OCI-LY3 (cell line): ENCODE results near the gene CCT2.

Experiments
- H2AFZ ChIP-seq: fragments of 200-600, 300-600 bp; shearing (Covaris generic); 2 replicates; pipeline ENCODE4 v1.6.0; 2014; ENCODE audit warnings: antibody characterized with exemption, low read depth, low read length
- H3K27ac ChIP-seq: fragments of 200-600, 300-600 bp; sonication (generic); 2 replicates; pipeline ENCODE4 v1.5.1; 2014; ENCODE audit warnings: mild to moderate bottlenecking, low read length, moderate library complexity, mixed read lengths
- H3K27me3 ChIP-seq: fragments of 200-600, 300-600 bp; sonication (generic); 2 replicates; pipeline ENCODE4 v1.6.1; 2014; ENCODE audit warnings: low read depth, low read length, mixed read lengths
- H3K36me3 ChIP-seq: fragments of 200-600, 300-600 bp; sonication (generic); replicated peaks from 2 replicates; pipeline ENCODE3; 2014; ENCODE audit warnings: low read depth, low read length, mixed read lengths
- H3K4me1 ChIP-seq: fragments of 300-600, 200-600 bp; sonication (generic); 2 replicates; pipeline ENCODE4 v1.6.1; 2014; ENCODE audit warnings: low read length, mixed read lengths
- H3K4me2 ChIP-seq: fragments of 200-600, 300-600 bp; sonication (generic); 2 replicates; pipeline ENCODE4 v1.6.1; 2014; ENCODE audit warnings: low read length, mixed read lengths
- H3K4me3 ChIP-seq: fragments of 300-600, 200-600 bp; sonication (generic); 2 replicates; pipeline ENCODE4 v1.5.1; 2014; ENCODE audit warnings: antibody characterized with exemption, mild to moderate bottlenecking, low read length, moderate library complexity
- H3K79me2 ChIP-seq: fragments of 300-600, 200-600 bp; shearing (Covaris generic); 2 replicates; pipeline ENCODE4 v1.6.1; 2014; ENCODE audit warnings: mild to moderate bottlenecking, low read length, mixed read lengths
- H3K9ac ChIP-seq: fragments of 300-600, 200-600 bp; shearing (Covaris generic); 2 replicates; pipeline ENCODE4 v1.6.0; 2014; ENCODE audit warnings: mild to moderate bottlenecking, low read length, moderate library complexity
- H3K9me3 ChIP-seq: fragments of 200-600, 300-600 bp; shearing (Covaris generic); 2 replicates; pipeline ENCODE4 v1.6.1; 2014; ENCODE audit warnings: low read length, mixed read lengths; ENCODE audit not compliant: insufficient read depth
- H4K20me1 ChIP-seq: fragments of 200-600, 300-600 bp; sonication (generic); 2 replicates; pipeline ENCODE4 v1.6.1; 2016; ENCODE audit warnings: low read length, mixed read lengths; ENCODE audit not compliant: insufficient read depth
- CTCF ChIP-seq: fragments of 200-600, 300-600 bp; sonication (generic); IDR thresholded peaks from 2 replicates; pipeline ENCODE4 v1.5.1; 2014; ENCODE audit warnings: antibody characterized with exemption, low read length, low read depth
- EZH2phosphoT487 ChIP-seq: fragments of 200-600 bp; shearing (Covaris generic); IDR thresholded peaks from 2 replicates; pipeline ENCODE4 v1.6.1; 2018; ENCODE audit warnings: antibody characterized with exemption, mixed run types, low read depth

Gene CCT2

GRCh38 chr12:69627501-69627900 lies 42.2 kb downstream of the CCT2 start:
- Histone ChIP-seq H3K4me1 (no peaks in the 10 kb centered on the region), H2AFZ (no peak overlapping the region), H3K4me2 (no peak overlapping the region), H3K9me3 (no peaks in the 10 kb centered on the region), H3K9ac (no peak overlapping the region), H4K20me1 (no peaks in the 10 kb centered on the region), H3K79me2 (no peaks in the 10 kb centered on the region), H3K36me3 (no peaks in the 10 kb centered on the region), H3K4me3 (no peak overlapping the region), H3K27me3 (no peaks in the 10 kb centered on the region), H3K27ac (no peak overlapping the region)
- TF ChIP-seq CTCF (no peak), EZH2phosphoT487 (no peak)

- Histone ChIP-seq H3K4me1 (no peaks in the 10 kb centered on the region), H4K20me1 (no peaks in the 10 kb centered on the region), H3K9me3 (no peaks in the 10 kb centered on the region), H3K4me2 (no peak overlapping the region), H3K27ac (no peak overlapping the region), H3K36me3 (no peaks in the 10 kb centered on the region), H3K4me3 (no peak overlapping the region), H3K79me2 (no peaks in the 10 kb centered on the region), H2AFZ (no peak overlapping the region), H3K27me3 (no peaks in the 10 kb centered on the region), H3K9ac (no peak overlapping the region)
- TF ChIP-seq CTCF (no peak; the same call in 1 of the 2 replicates), EZH2phosphoT487 (no peak)
These were observed 44.9 kb downstream of the CCT2 start for GRCh38 chr12:69630191-69630590.

GRCh38 chr12:69633061-69633460 lies 47.8 kb downstream of the CCT2 start:
- TF ChIP-seq EZH2phosphoT487 (no peak), CTCF (peak; percentile 54)
- no peaks in the 10 kb centered on the region for H3K79me2 ChIP-seq
- H3K9me3 ChIP-seq, result no peaks in the 10 kb centered on the region
- H3K4me2 ChIP-seq, result no peak overlapping the region
- H3K9ac ChIP-seq, result no peak overlapping the region
- H3K27ac ChIP-seq, result no peak overlapping the region
- H3K36me3 ChIP-seq, result no peaks in the 10 kb centered on the region
- H4K20me1 ChIP-seq, result no peaks in the 10 kb centered on the region
- no peak overlapping the region for H2AFZ ChIP-seq
- H3K4me3 ChIP-seq, result no peak overlapping the region
- no peaks in the 10 kb centered on the region for H3K4me1 ChIP-seq
- H3K27me3 ChIP-seq, result no peaks in the 10 kb centered on the region

GRCh38 chr12:69639400-69640016 lies 54.2 kb downstream of the CCT2 start:
- H3K36me3 ChIP-seq, result no peaks in the 10 kb centered on the region
- no peaks in the 10 kb centered on the region for H4K20me1 ChIP-seq
- H3K9ac ChIP-seq, result no peak overlapping the region
- TF ChIP-seq EZH2phosphoT487, result no peak
- TF ChIP-seq CTCF, result peak; percentile 93
- H3K27ac ChIP-seq, result no peak overlapping the region
- H3K27me3 ChIP-seq, result no peaks in the 10 kb centered on the region
- peak overlapping the region; percentile 56 for H3K4me2 ChIP-seq
- H3K9me3 ChIP-seq, result no peaks in the 10 kb centered on the region
- no peaks in the 10 kb centered on the region for H3K79me2 ChIP-seq
- peak overlapping the region; percentile 80 for H2AFZ ChIP-seq
- no peak overlapping the region for H3K4me3 ChIP-seq
- no peaks in the 10 kb centered on the region; the same call in 1 of the 2 replicates for H3K4me1 ChIP-seq
